HG03378 (cell line): ENCODE data around the gene DAGLA.

Experiments used
- ATAC-seq: cut with Tn5 transposase; IDR thresholded peaks from one replicate; pipeline ENCODE4 v1.9.1; 2021; ENCODE audit warnings: mild to moderate bottlenecking, moderate library complexity; ENCODE audit not compliant: unreplicated experiment

The DAGLA gene

GRCh38 chr11:61775606-61776554, 95.7 kb downstream of the DAGLA start:
- ATAC-seq = no peak

GRCh38 chr11:61776561-61777075, 96.4 kb downstream of the DAGLA start:
- no peak for ATAC-seq

GRCh38 chr11:61777234-61778090, 97.3 kb downstream of the DAGLA start:
- ATAC-seq = no peak

- no peak for ATAC-seq
These were observed 98.2 kb downstream of the DAGLA start for GRCh38 chr11:61778357-61778886.

GRCh38 chr11:61778920-61779650, 98.9 kb downstream of the DAGLA start:
- ATAC-seq = no peak

GRCh38 chr11:61779666-61780525, 99.7 kb downstream of the DAGLA start:
- no peak for ATAC-seq

GRCh38 chr11:61780581-61781162, 100.5 kb downstream of the DAGLA start:
- no peak for ATAC-seq

- ATAC-seq = no peak
These were observed 101.4 kb downstream of the DAGLA start for GRCh38 chr11:61781585-61781984.

- ATAC-seq = no peak
These were observed 102.1 kb downstream of the DAGLA start for GRCh38 chr11:61782299-61782698.

GRCh38 chr11:61782841-61783240, 102.7 kb downstream of the DAGLA start:
- no peak for ATAC-seq

GRCh38 chr11:61783717-61784505, 103.7 kb downstream of the DAGLA start:
- ATAC-seq = no peak

GRCh38 chr11:61784506-61784805, 104.3 kb downstream of the DAGLA start:
- ATAC-seq = no peak

GRCh38 chr11:61785837-61786402, 105.7 kb downstream of the DAGLA start:
- ATAC-seq = no peak

GRCh38 chr11:61787928-61788491, 107.8 kb downstream of the DAGLA start:
- ATAC-seq = no peak

GRCh38 chr11:61791737-61792309, 111.6 kb downstream of the DAGLA start:
- peak; percentile 27 for ATAC-seq

- ATAC-seq = peak; percentile 65
These were observed 112.3 kb downstream of the DAGLA start, which contains the start of the genes FEN1 and TMEM258 for GRCh38 chr11:61792310-61793082. TSS of gene FEN1 (plus strand) at chr11:61792911. CDS start at chr11:61795362, 2,451 bp downstream. TSS of gene TMEM258 (minus strand) at chr11:61792599. CDS start at chr11:61792558, 41 bp downstream.
